DND-41 (cell line): Measurements from ENCODE around the gene ALG12.

ENCODE experiments used
- ATAC-seq: fragments of 200-7000 bp; cut with Tn5 transposase; 3 replicates; pipeline ENCODE4 v1.9.1; 2021; ENCODE audit warnings: low read depth; ENCODE audit not compliant: insufficient read depth
- DNase-seq: peaks from one replicate; pipeline ENCODE4 v3.0.0-alpha.2; 2020
- H2AFZ ChIP-seq: 2 replicates; pipeline ENCODE4 v1.6.0; 2012; ENCODE audit warnings: low read depth, low read length
- H3K27ac ChIP-seq: 2 replicates; pipeline ENCODE4 v1.5.1; 2012; ENCODE audit warnings: low read length, inconsistent platforms
- H3K27me3 ChIP-seq: fragments of 200-600 bp; sonication (generic); 2 replicates; pipeline ENCODE4 v1.6.0; 2012; ENCODE audit warnings: low read length, mild to moderate bottlenecking, inconsistent platforms; ENCODE audit not compliant: insufficient read depth, poor library complexity
- H3K36me3 ChIP-seq: 2 replicates; pipeline ENCODE4 v1.5.1; 2012; ENCODE audit warnings: low read length, inconsistent platforms; ENCODE audit not compliant: insufficient read depth
- H3K4me1 ChIP-seq: 2 replicates; pipeline ENCODE4 v1.5.1; 2012; ENCODE audit warnings: mild to moderate bottlenecking, low read length; ENCODE audit not compliant: insufficient read depth
- H3K4me2 ChIP-seq: 2 replicates; pipeline ENCODE4 v1.6.0; 2012; ENCODE audit warnings: mild to moderate bottlenecking, moderate library complexity, low read length, inconsistent platforms; ENCODE audit not compliant: insufficient read depth
- H3K4me3 ChIP-seq, 2 experiments: fragments of 200-600 bp in 1 of 2; shearing (Covaris generic) in 1 of 2; 2 replicates each; pipeline ENCODE4 v1.5.1; 2012 to 2016; ENCODE audit warnings: inconsistent platforms in 2 of 2, low read length in 2 of 2, mild to moderate bottlenecking in 2 of 2, low read depth in 1 of 2, moderate library complexity in 1 of 2
- H3K79me2 ChIP-seq: 2 replicates; pipeline ENCODE4 v1.6.0; 2012; ENCODE audit warnings: low read length, inconsistent platforms; ENCODE audit not compliant: insufficient read depth
- H3K9ac ChIP-seq: 2 replicates; pipeline ENCODE4 v1.6.0; 2012; ENCODE audit warnings: low read depth, mild to moderate bottlenecking, inconsistent platforms, low read length, moderate library complexity
- H3K9me3 ChIP-seq: 2 replicates; pipeline ENCODE4 v1.5.1; 2012; ENCODE audit warnings: low read length, moderate library complexity, mild to moderate bottlenecking, inconsistent platforms; ENCODE audit not compliant: insufficient read depth, severe bottlenecking
- H4K20me1 ChIP-seq: 2 replicates; pipeline ENCODE4 v1.6.0; 2012; ENCODE audit warnings: low read length; ENCODE audit not compliant: insufficient read depth
- EZH2 ChIP-seq: IDR thresholded peaks from 3 replicates; pipeline ENCODE4 v1.6.1; 2012; ENCODE audit warnings: borderline replicate concordance, low read depth, mild to moderate bottlenecking, moderate library complexity, low read length, inconsistent platforms; ENCODE audit not compliant: severe bottlenecking
- TF ChIP-seq, protein P1 (sequence below): IDR thresholded peaks from 2 replicates; pipeline ENCODE4 v1.5.1; 2012; ENCODE audit warnings: borderline replicate concordance, low read length, moderate library complexity, mild to moderate bottlenecking; ENCODE audit not compliant: poor library complexity, severe bottlenecking; ENCODE audit errors: extremely low read depth

Gene ALG12

DNA sequence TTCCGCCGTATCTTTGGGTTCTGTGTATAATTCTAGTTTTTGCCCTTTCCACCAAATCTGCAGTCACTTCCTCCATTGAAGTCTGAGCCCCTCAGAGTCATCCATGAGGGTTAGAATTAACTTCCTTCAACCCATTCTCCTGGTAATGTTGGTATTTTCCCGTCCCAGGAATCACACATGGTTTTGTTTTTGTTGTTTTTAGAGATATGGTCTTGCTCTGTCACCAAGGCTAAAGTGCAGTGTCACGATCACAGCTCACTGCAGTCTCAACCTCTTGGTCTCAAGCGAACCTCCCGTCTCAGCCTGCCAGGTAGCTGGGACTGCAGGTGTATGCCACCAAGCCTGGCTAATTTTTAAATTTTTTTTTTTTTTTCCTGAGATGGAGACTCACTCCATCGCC is 45.9 kb downstream of the ALG12 start:
- peaks cover 40% of the 10 kb centered on the region; the same call in 1 of the 2 replicates for H4K20me1 ChIP-seq

DNA sequence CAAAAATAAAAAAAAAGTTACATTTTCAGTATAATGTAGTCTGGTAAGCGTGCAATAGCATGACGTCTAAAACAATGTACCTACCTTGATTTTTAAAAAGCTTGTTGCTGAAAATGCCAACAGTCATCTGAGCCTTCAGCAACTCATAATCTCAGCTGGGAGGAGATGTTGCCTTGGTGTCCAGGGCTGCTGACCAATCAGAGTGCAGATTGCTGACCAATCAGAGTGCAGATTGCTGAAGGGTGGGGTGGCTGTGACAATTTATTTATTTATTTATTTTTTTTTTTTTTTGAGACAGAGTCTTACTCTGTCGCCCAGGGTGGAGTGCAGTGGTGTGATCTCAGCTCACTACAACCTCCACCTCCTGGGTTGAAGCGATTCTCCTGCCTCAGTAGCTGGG is 46.8 kb downstream of the ALG12 start:
- no peak for TF ChIP-seq EZH2
- TF ChIP-seq, protein P1, sequence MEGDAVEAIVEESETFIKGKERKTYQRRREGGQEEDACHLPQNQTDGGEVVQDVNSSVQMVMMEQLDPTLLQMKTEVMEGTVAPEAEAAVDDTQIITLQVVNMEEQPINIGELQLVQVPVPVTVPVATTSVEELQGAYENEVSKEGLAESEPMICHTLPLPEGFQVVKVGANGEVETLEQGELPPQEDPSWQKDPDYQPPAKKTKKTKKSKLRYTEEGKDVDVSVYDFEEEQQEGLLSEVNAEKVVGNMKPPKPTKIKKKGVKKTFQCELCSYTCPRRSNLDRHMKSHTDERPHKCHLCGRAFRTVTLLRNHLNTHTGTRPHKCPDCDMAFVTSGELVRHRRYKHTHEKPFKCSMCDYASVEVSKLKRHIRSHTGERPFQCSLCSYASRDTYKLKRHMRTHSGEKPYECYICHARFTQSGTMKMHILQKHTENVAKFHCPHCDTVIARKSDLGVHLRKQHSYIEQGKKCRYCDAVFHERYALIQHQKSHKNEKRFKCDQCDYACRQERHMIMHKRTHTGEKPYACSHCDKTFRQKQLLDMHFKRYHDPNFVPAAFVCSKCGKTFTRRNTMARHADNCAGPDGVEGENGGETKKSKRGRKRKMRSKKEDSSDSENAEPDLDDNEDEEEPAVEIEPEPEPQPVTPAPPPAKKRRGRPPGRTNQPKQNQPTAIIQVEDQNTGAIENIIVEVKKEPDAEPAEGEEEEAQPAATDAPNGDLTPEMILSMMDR = no peak
- ATAC-seq (no peak), DNase-seq (no peak)
- H3K4me2 ChIP-seq = no peak overlapping the region
- no peaks in the 10 kb centered on the region for H3K9me3 ChIP-seq
- peaks cover 99% of the 10 kb centered on the region for H3K79me2 ChIP-seq
- no peak overlapping the region for H2AFZ ChIP-seq
- H3K27me3 ChIP-seq = no peaks in the 10 kb centered on the region
- H3K36me3 ChIP-seq = peaks cover 10% of the 10 kb centered on the region; the same call in 1 of the 2 replicates
- H3K9ac ChIP-seq = no peak overlapping the region
- no peak overlapping the region for H3K4me3 ChIP-seq
- H3K4me1 ChIP-seq = peaks cover 33% of the 10 kb centered on the region
- no peak overlapping the region for H3K27ac ChIP-seq
- peaks cover 48% of the 10 kb centered on the region; the same call in 1 of the 2 replicates for H4K20me1 ChIP-seq

More for the DNA sequence above, 45.9 kb downstream of the ALG12 start:
- Histone ChIP-seq H2AFZ (no peak overlapping the region), H3K36me3 (peaks cover 7% of the 10 kb centered on the region; the same call in 1 of the 2 replicates), H3K9ac (no peak overlapping the region), H3K79me2 (peaks cover 97% of the 10 kb centered on the region), H3K9me3 (no peaks in the 10 kb centered on the region), H3K4me1 (peaks cover 24% of the 10 kb centered on the region), H3K27me3 (no peaks in the 10 kb centered on the region), H3K27ac (no peak overlapping the region), H3K4me2 (no peak overlapping the region), H3K4me3 (no peak overlapping the region)
- ATAC-seq (no peak), DNase-seq (no peak)
- TF ChIP-seq, protein P1 = no peak
- TF ChIP-seq EZH2 = no peak

DNA sequence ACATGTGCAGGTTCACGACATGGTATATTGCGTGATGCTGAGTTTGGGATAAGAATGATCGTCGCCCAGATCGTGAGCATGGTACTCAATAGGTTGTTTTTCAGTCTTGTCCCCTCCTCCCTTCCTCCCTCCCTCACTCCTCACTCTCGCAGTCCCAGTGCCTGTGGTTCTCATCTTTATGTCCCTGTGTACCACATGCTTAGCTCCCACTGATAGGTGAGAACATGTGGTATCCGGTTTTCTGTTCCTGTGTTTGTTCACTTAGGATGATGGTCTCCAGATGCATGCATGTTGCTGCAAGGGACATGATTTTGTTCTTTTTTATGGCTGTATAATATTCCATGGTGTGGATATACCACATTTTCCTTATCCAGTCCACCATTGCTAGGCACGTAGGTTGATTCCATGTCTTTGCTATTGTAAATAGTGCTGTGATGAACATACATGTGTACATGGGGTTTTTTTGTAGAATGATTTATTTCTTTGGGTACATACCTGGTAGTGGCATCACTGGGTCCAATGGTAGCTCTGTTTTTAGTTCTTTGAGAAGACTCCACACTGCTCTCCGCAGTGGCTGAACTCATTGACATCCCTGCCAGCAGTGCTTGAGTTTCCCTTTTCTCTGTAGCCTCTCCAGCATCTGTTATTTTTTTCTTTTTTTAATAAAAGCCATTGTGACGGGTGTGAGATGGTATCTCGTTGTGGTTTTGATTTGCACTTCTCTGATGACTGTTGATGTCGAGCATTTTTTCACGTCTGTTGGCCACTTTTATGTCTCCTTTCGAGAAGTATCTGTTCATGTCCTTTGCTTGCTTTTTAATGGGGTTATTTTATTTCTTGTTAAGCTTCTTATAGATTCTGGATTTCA is 48.2 kb downstream of the ALG12 start:
- H3K4me1 ChIP-seq = peaks cover 34% of the 10 kb centered on the region
- 0 out of 2 replicates have a peak overlapping the region, but pooled peaks have one; percentile 20 for H3K27ac ChIP-seq
- no peak overlapping the region for H3K4me2 ChIP-seq
- H3K36me3 ChIP-seq = peaks cover 7% of the 10 kb centered on the region; the same call in 1 of the 2 replicates
- no peak overlapping the region for H3K9ac ChIP-seq
- H2AFZ ChIP-seq = no peak overlapping the region
- no peaks in the 10 kb centered on the region for H3K27me3 ChIP-seq
- H3K9me3 ChIP-seq = peaks cover 8% of the 10 kb centered on the region
- no peak for TF ChIP-seq EZH2
- TF ChIP-seq, protein P1 = no peak
- peaks cover 99% of the 10 kb centered on the region for H3K79me2 ChIP-seq
- DNase-seq (peak; percentile 20), ATAC-seq (peak; percentile 72)
- no peak overlapping the region for H3K4me3 ChIP-seq
- peaks cover 50% of the 10 kb centered on the region for H4K20me1 ChIP-seq
